Renal cortical epithelial cell (primary cell): Measurements from ENCODE around the gene CMTM8. TPM values are rescaled to one million over a fixed set of nuclear protein-coding genes. Genes with fewer than 3 reads are reported as not detected.
A peak's percentile ranks its signal among the peaks of the same experiment; 100 is the strongest.

Source experiments
- DNase-seq: peaks from one replicate; pipeline ENCODE4 v3.0.0-alpha.2; 2011; ENCODE audit warnings: low read depth
- total RNA-seq: library from RNA; depleted of rRNA; stranded (reverse); fragments of >200 nt; gene quantifications from 2 replicates; pipeline ENCODE4 v1.2.3, GENCODE V29; 2014

CMTM8 gene
- total RNA-seq, 1 donor from 2014 or later = 2.6 TPM

- peak; percentile 66 for DNase-seq
Observed at GRCh38 chr3:32306072-32306471, 67.6 kb downstream of the CMTM8 start.

DNA sequence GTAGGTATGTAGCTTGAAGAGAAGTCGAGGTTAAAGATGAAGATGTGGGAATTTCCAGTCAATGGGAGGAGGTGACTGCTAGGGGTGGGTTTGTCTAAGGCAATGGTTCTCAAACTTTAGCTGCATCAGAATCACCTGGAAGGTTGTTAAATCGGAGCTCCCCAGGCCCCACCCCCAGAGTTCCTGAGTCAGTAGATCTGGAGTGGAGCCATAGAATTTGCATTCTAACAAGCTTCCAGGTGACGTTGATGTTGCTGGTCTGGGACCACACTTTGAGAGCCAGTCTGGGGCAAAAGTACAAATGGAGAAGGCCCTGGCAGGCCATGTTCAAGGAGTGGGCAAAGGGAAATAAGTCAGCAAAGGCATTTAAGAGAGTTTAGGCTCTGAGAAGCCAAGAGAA is 69.1 kb downstream of the CMTM8 start:
- peak; percentile 57 for DNase-seq

- no peak for DNase-seq
Observed at GRCh38 chr3:32308378-32308777, 69.9 kb downstream of the CMTM8 start.

GRCh38 chr3:32309654-32310242 is 71.3 kb downstream of the CMTM8 start:
- DNase-seq = peak; percentile 65

DNA sequence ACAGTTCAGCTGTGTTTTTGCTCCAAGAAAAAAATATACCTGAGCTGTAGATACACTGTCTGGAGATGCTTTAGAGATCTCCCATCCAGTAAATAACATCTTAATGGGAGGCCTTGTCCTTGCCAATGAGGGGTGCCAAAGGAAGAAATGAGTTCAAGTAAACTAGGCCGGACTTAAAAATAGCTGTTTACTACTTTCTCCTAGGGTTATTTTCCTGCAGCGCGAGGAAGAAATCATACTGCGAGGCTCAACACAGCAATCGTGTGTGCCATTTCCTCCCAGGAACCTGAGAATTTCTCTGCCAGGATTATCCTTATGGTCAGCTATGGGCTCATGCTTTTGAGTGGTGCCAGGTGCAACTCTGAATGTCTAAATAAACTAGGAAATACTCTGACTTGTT is 71.9 kb downstream of the CMTM8 start:
- DNase-seq = no peak

DNA sequence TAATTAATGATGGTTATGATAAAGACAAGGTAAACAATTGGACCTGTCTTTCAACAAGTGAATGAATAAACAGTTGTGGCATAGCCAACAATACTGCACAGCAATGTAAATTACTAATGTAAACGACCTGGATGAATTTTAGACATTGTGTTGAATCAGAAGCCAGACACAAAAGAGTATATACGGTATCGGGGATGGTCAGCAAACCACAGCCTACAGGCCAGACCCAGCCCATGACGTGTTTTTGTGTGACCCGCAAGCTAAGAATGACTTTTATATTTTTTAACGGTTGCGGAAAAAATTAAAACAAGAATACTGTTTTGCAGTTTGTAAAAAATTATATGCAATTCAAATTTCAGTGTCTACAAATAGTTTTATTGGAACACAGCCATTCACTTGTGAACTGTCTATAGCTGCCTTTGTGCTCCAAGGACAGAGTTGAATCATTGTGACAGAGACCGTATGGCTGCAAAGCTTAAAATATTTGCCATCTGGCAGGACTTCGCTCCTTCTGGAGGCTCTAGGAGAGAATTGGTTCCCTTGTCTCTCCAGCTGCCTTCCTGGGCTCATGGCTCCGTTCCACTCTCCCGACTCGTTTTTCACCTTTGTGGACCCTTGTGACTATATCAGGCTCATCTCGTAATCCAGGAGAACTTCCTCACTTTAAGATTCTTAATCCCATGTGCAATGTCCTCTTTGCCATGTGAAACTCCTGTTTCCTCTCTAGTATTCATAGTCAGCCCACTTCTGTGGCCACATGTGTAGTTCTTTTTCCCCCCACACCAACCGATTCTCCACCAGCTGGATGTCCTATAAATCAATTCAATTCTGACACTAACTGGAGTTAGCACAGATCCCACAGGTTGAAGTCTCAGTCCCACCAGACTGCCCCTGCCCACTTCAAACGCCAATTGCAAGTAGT is 72.7 kb downstream of the CMTM8 start:
- no peak for DNase-seq

- DNase-seq = no peak
Observed at GRCh38 chr3:32312251-32312650, 73.8 kb downstream of the CMTM8 start.

GRCh38 chr3:32313169-32313568 is 74.7 kb downstream of the CMTM8 start:
- DNase-seq = no peak

- peak; percentile 79 for DNase-seq
Observed at GRCh38 chr3:32313723-32314473, 75.4 kb downstream of the CMTM8 start.

DNA sequence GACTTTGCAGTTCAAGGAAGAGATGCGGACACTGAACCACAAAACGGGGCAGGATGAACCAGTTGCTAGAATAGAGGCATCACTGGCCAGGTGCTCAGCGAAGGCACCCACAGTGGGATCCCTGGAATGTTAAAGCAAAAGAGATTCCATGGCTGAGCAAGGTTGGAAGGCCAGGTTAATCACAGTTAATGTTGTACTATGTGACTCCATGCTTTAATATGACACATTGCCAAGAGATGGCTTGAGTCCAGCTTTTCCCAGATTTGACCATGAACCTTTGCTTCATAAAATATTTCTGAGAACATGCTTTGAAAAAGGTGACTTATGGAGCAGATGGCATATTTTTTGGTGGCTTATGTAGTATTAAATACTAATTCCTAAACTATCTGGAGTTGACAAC is 77.0 kb downstream of the CMTM8 start:
- DNase-seq = peak; percentile 64

DNA sequence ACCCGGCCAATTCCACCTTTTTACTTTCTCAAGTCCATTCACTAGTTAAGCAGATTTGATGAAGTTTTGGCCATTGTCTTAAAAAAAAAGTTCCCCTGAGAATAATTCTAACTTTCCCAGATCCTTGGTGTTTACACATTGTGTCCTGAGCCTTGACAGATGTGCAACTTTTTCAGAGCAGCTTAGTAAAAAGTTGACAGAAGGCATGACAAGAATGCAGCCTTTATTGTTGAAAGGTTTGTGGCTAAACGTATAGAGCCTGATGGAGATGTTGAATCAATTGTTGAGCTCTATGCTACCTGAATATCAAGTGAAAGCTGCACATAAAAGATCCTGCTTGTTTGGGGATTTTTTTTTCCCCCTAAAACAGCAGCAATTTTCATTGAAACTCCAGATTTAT is 77.8 kb downstream of the CMTM8 start:
- peak; percentile 74 for DNase-seq

- no peak for DNase-seq
Observed at GRCh38 chr3:32316976-32317375, 78.5 kb downstream of the CMTM8 start.

- no peak for DNase-seq
Observed at GRCh38 chr3:32319607-32320006, 81.1 kb downstream of the CMTM8 start.

DNA sequence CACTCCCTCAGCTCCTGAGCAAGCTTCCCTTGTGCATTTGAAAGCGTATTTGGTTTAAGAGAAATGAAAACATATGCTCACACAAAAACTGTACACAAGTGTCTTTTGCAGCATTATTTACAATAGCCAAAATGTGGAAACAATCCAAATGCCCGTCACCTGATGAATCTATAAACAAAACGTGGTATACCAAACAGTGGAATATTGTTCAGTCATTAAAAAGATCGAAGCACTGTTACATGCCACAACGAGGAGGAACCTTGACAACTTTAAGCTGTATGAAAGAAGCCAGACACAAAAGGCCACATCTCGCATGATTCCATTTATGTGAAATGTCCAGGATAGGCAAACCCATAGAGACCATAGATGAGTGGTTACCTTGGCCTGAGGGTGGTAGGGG is 81.6 kb downstream of the CMTM8 start:
- no peak for DNase-seq

DNA sequence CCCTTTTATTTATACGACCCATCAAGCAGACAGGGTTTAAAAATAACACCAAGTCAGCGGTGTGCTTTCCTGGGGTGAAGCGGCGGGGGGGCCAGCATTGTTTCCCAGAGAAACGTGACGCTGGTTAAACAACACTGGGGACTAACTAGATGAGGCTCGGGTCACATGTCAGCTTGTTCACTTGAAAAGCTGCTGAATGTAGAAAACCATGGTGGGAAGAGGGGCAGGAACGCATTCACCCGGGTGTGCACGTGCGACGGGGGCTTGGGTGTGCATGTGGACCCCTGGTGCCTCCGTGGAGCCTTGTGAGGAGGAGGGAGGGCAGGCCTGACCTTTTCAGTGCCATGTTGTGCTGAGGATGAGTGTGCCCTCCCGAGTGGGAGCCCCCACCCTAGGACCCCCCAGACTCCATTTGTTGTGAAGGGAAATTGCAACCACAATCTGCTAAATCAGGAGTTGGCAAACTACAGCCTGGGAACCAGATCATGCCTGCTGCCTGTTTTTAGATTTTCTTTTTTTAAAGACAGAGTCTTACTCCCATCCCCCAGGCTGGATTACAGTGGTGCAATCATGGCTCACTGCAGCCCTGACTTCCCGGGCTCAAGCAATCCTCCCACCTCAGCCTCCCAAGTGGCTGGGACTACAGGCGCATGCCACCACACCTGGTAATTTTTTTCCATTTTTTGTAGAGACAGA is 82.8 kb downstream of the CMTM8 start:
- no peak for DNase-seq

- DNase-seq = no peak
Observed at GRCh38 chr3:32322311-32322710, 83.8 kb downstream of the CMTM8 start.

GRCh38 chr3:32323604-32324003 is 85.1 kb downstream of the CMTM8 start:
- no peak for DNase-seq

GRCh38 chr3:32325201-32325600 is 86.7 kb downstream of the CMTM8 start:
- no peak for DNase-seq

DNA sequence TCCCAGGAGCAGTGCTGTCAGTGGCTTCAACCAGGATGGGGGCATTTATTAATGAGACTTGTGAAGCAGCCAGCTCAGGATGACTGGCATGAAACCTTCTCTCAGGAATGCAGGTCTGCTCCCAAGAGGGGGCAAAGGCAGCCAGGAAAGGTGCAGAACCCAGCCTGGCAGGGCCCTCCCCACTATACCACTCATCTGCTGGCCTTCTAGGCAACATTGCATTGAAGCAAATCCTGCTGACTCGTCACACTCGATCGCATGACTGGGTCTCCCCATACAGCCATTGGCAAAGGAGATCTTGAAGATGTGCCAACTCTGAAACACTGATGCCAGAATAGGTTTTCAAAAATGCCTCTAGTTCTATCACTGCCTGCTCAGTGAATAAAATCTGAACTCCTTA is 87.4 kb downstream of the CMTM8 start:
- peak; percentile 88 for DNase-seq

- DNase-seq = no peak
Observed at GRCh38 chr3:32326795-32327194, 88.3 kb downstream of the CMTM8 start.

DNA sequence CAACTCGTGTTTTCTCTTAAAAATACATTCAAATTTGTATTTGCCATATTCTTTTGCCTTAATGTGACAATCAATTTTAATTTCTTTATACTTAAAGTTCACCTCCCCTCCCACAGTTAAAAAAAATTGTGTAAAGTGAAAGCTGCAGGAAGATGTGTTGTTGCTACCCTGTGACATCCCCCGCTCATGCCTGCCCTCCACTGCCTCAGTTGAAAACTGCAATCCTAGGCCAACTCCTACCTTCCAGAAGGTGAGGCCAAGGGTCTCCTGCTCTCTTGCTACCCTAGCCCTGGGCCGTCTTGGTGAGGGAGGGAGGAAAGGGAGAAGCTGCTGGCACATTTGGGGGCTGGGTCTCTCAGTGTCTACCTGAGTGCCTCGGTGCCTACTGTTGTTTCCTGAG is 96.2 kb downstream of the CMTM8 start:
- no peak for DNase-seq
